ENCODE results near the gene GLB1L2. TPM values are rescaled to one million over a fixed set of nuclear protein-coding genes. Genes with fewer than 3 reads are reported as not detected.

GLB1L2 gene
- total RNA-seq, 1 donor from 2014 or later: 11.6 TPM

- H3K9me3 Mint-ChIP-seq: no peaks in the 10 kb centered on the region
These were observed 39.8 kb downstream of the GLB1L2 start for GRCh38 chr11:134371436-134372185.

GRCh38 chr11:134372536-134372935 is 40.7 kb downstream of the GLB1L2 start:
- no peaks in the 10 kb centered on the region for H3K27me3 Mint-ChIP-seq
- H3K36me3 Mint-ChIP-seq: no peaks in the 10 kb centered on the region
- TF ChIP-seq CTCF (conservative IDR thresholded peaks at IDR 0.05): no peak

More at GRCh38 chr11:134371436-134372185, 39.8 kb downstream of the GLB1L2 start:
- Mint-ChIP-seq H3K27ac (no peak overlapping the region), H3K36me3 (no peaks in the 10 kb centered on the region), H3K4me1 (ENCODE audit: unreplicated experiment) (no peaks in the 10 kb centered on the region), H3K27me3 (no peaks in the 10 kb centered on the region), H3K4me3 (no peak overlapping the region)
- no peak for DNase-seq (ENCODE audit: extremely low spot score, unreplicated experiment)
- TF ChIP-seq CTCF (conservative IDR thresholded peaks at IDR 0.05): no peak

GRCh38 chr11:134372961-134373360 is 41.2 kb downstream of the GLB1L2 start:
- H3K9me3 Mint-ChIP-seq: no peaks in the 10 kb centered on the region
- no peak overlapping the region for H3K27ac Mint-ChIP-seq
- H3K4me1 Mint-ChIP-seq (ENCODE audit: unreplicated experiment): no peaks in the 10 kb centered on the region
- no peak for TF ChIP-seq CTCF (conservative IDR thresholded peaks at IDR 0.05)
- H3K4me3 Mint-ChIP-seq: no peak overlapping the region
- DNase-seq (ENCODE audit: extremely low spot score, unreplicated experiment): no peak
- H3K36me3 Mint-ChIP-seq: no peaks in the 10 kb centered on the region
- H3K27me3 Mint-ChIP-seq: no peaks in the 10 kb centered on the region

More at GRCh38 chr11:134372536-134372935, 40.7 kb downstream of the GLB1L2 start:
- DNase-seq (ENCODE audit: extremely low spot score, unreplicated experiment): no peak
- H3K27ac Mint-ChIP-seq: no peak overlapping the region
- no peaks in the 10 kb centered on the region for H3K4me1 Mint-ChIP-seq (ENCODE audit: unreplicated experiment)
- H3K9me3 Mint-ChIP-seq: no peaks in the 10 kb centered on the region
- H3K4me3 Mint-ChIP-seq: no peak overlapping the region

- Mint-ChIP-seq H3K4me1 (ENCODE audit: unreplicated experiment) (no peaks in the 10 kb centered on the region), H3K9me3 (no peaks in the 10 kb centered on the region), H3K4me3 (no peak overlapping the region), H3K27ac (no peak overlapping the region), H3K36me3 (no peaks in the 10 kb centered on the region), H3K27me3 (no peaks in the 10 kb centered on the region)
- TF ChIP-seq CTCF (conservative IDR thresholded peaks at IDR 0.05): no peak
- no peak for DNase-seq (ENCODE audit: extremely low spot score, unreplicated experiment)
These were observed 41.8 kb downstream of the GLB1L2 start for GRCh38 chr11:134373591-134374052.

- Mint-ChIP-seq H3K9me3 (no peaks in the 10 kb centered on the region), H3K27ac (no peak overlapping the region)
These were observed 42.4 kb downstream of the GLB1L2 start for GRCh38 chr11:134374171-134374570.

More at GRCh38 chr11:134374171-134374570, 42.4 kb downstream of the GLB1L2 start:
- no peak for TF ChIP-seq CTCF (conservative IDR thresholded peaks at IDR 0.05)
- DNase-seq (ENCODE audit: extremely low spot score, unreplicated experiment): no peak
- Mint-ChIP-seq H3K36me3 (no peaks in the 10 kb centered on the region), H3K27me3 (no peaks in the 10 kb centered on the region), H3K4me3 (no peak overlapping the region), H3K4me1 (ENCODE audit: unreplicated experiment) (no peaks in the 10 kb centered on the region)
